ENCODE data around the gene ITGA8. TPM values are rescaled to one million over a fixed set of nuclear protein-coding genes. Genes with fewer than 3 reads are reported as not detected.

The ITGA8 gene
- polyA plus RNA-seq, 3 donors = not detected

GRCh38 chr10:15591937-15592336, 127.8 kb downstream of the ITGA8 start:
- Mint-ChIP-seq H3K36me3 (no peaks in the 10 kb centered on the region), H3K4me3 (no peak overlapping the region), H3K27ac (no peak overlapping the region), H3K9me3 (peaks cover 0 to 5% (median 2%) of the 10 kb centered on the region in 7 donors), H3K27me3 (ENCODE audit: low read depth in 3 of 3) (peaks cover 2 to 5% (median 2%) of the 10 kb centered on the region in 3 donors), H3K4me1 (no peaks in the 10 kb centered on the region)
- intact Hi-C loops (cut with micrococcal nuclease) = no loop called here
- no peaks in the 10 kb centered on the region for H3K36me3 ChIP-seq (replicated peaks in 1 of 2; ENCODE audit: control insufficient read depth in 1 of 2, insufficient read depth in 2 of 2, low read length in 2 of 2)
- H3K27ac ChIP-seq (ENCODE audit: low read depth in 1 of 2, low read length in 2 of 2) = no peak overlapping the region
- no peaks in the 10 kb centered on the region for H3K79me2 ChIP-seq (ENCODE audit: insufficient read depth, low read length)
- H2AFZ ChIP-seq (ENCODE audit: insufficient read depth, low read depth, low read length, poor library complexity, severe bottlenecking) = no peak overlapping the region
- peaks cover 0 to 2% of the 10 kb centered on the region in 2 donors for H3K27me3 ChIP-seq (ENCODE audit: control insufficient read depth in 2 of 2, insufficient read depth in 2 of 2, low read length in 2 of 2)
- no peak overlapping the region for H3K4me3 ChIP-seq (replicated peaks in 1 of 3; ENCODE audit: low read depth in 2 of 3, low read length in 3 of 3)
- H3K4me2 ChIP-seq (replicated peaks; ENCODE audit: extremely low read depth, low read length, poor library complexity, severe bottlenecking) = no peak overlapping the region
- DNase-seq = no peak
- WGBS (ENCODE audit: insufficient coverage) = 80% methylated on average over 3 of the region's 4 CpGs
- no peak for TF ChIP-seq CTCF (IDR thresholded peaks at IDR 0.05)
- H3K9me3 ChIP-seq (replicated peaks in 1 of 2; ENCODE audit: control insufficient read depth in 1 of 2, insufficient read depth in 1 of 2, low read length in 2 of 2) = peaks cover 0 to 3% of the 10 kb centered on the region in 2 donors
- H4K20me1 ChIP-seq (ENCODE audit: insufficient read depth, low read length) = no peaks in the 10 kb centered on the region
- no peak overlapping the region for H3K9ac ChIP-seq (ENCODE audit: insufficient read depth, low read length, poor library complexity, severe bottlenecking)
- H3K4me1 ChIP-seq (ENCODE audit: control insufficient read depth in 1 of 2, insufficient read depth in 2 of 2, low read length in 2 of 2) = no peaks in the 10 kb centered on the region

GRCh38 chr10:15591431-15591830, 128.3 kb downstream of the ITGA8 start:
- H3K9me3 Mint-ChIP-seq = peaks cover 0 to 5% (median 2%) of the 10 kb centered on the region in 7 donors
- no peaks in the 10 kb centered on the region for H3K36me3 Mint-ChIP-seq
- no peaks in the 10 kb centered on the region for H3K36me3 ChIP-seq (replicated peaks in 1 of 2; ENCODE audit: control insufficient read depth in 1 of 2, insufficient read depth in 2 of 2, low read length in 2 of 2)
- H3K4me1 Mint-ChIP-seq = no peaks in the 10 kb centered on the region
- no peak overlapping the region for H2AFZ ChIP-seq (ENCODE audit: insufficient read depth, low read depth, low read length, poor library complexity, severe bottlenecking)
- H3K9me3 ChIP-seq (replicated peaks in 1 of 2; ENCODE audit: control insufficient read depth in 1 of 2, insufficient read depth in 1 of 2, low read length in 2 of 2) = peaks cover 0 to 3% of the 10 kb centered on the region in 2 donors
- no peak overlapping the region for H3K4me3 ChIP-seq (replicated peaks in 1 of 3; ENCODE audit: low read depth in 2 of 3, low read length in 3 of 3)
- H3K4me1 ChIP-seq (ENCODE audit: control insufficient read depth in 1 of 2, insufficient read depth in 2 of 2, low read length in 2 of 2) = no peaks in the 10 kb centered on the region
- intact Hi-C loops (cut with micrococcal nuclease) = no loop called here
- H4K20me1 ChIP-seq (ENCODE audit: insufficient read depth, low read length) = no peaks in the 10 kb centered on the region
- no peak overlapping the region for H3K27ac ChIP-seq (ENCODE audit: low read depth in 1 of 2, low read length in 2 of 2)
- no peak overlapping the region for H3K4me2 ChIP-seq (replicated peaks; ENCODE audit: extremely low read depth, low read length, poor library complexity, severe bottlenecking)
- H3K4me3 Mint-ChIP-seq = no peak overlapping the region
- H3K79me2 ChIP-seq (ENCODE audit: insufficient read depth, low read length) = no peaks in the 10 kb centered on the region
- DNase-seq = no peak
- 100% methylated on average over 1 of the region's 2 CpGs for WGBS (ENCODE audit: insufficient coverage)
- TF ChIP-seq CTCF (IDR thresholded peaks at IDR 0.05) = no peak
- H3K27me3 Mint-ChIP-seq (ENCODE audit: low read depth in 3 of 3) = peaks cover 2 to 5% (median 2%) of the 10 kb centered on the region in 3 donors
- H3K27ac Mint-ChIP-seq = no peak overlapping the region
- H3K9ac ChIP-seq (ENCODE audit: insufficient read depth, low read length, poor library complexity, severe bottlenecking) = no peak overlapping the region
- peaks cover 0 to 2% of the 10 kb centered on the region in 2 donors for H3K27me3 ChIP-seq (ENCODE audit: control insufficient read depth in 2 of 2, insufficient read depth in 2 of 2, low read length in 2 of 2)
